GM18499 (cell line): ENCODE measurements around the gene NFE2L1.
"Not testable (repeated sequence)": the region's sequence is repeated elsewhere in the genome, so short reads cannot be mapped to it uniquely, and the experiment has no call there.

Source experiments
- ATAC-seq: cut with Tn5 transposase; IDR thresholded peaks from one replicate; pipeline ENCODE4 v1.9.1; 2021; ENCODE audit warnings: moderate number of reproducible peaks; ENCODE audit not compliant: insufficient read depth, unreplicated experiment

Gene NFE2L1

GRCh38 chr17:48064638-48065037 is 16.5 kb downstream of the NFE2L1 start:
- no peak for ATAC-seq

GRCh38 chr17:48066192-48066591 is 18.0 kb downstream of the NFE2L1 start:
- no peak for ATAC-seq

GRCh38 chr17:48066656-48067055 is 18.5 kb downstream of the NFE2L1 start:
- no peak for ATAC-seq

GRCh38 chr17:48067245-48067644 is 19.1 kb downstream of the NFE2L1 start:
- no peak for ATAC-seq

- not testable (repeated sequence) for ATAC-seq
Measured at GRCh38 chr17:48067808-48068207, 19.6 kb downstream of the NFE2L1 start.

- no peak for ATAC-seq
Measured at GRCh38 chr17:48068491-48068961, 20.4 kb downstream of the NFE2L1 start.

GRCh38 chr17:48070195-48070594 is 22.0 kb downstream of the NFE2L1 start:
- ATAC-seq = no peak

- ATAC-seq = no peak
Measured at GRCh38 chr17:48071654-48072053, 23.5 kb downstream of the NFE2L1 start.

- ATAC-seq = not testable (repeated sequence)
Measured at GRCh38 chr17:48072811-48073210, 24.7 kb downstream of the NFE2L1 start.

- ATAC-seq = not testable (repeated sequence)
Measured at GRCh38 chr17:48073566-48074094, 25.5 kb downstream of the NFE2L1 start.

GRCh38 chr17:48074322-48075081 is 26.3 kb downstream of the NFE2L1 start:
- no peak for ATAC-seq

GRCh38 chr17:48077152-48077551 is 29.0 kb downstream of the NFE2L1 start:
- not testable (repeated sequence) for ATAC-seq

- no peak for ATAC-seq
Measured at GRCh38 chr17:48081858-48082257, 33.7 kb downstream of the NFE2L1 start.

- no peak for ATAC-seq
Measured at GRCh38 chr17:48084932-48085331, 36.8 kb downstream of the NFE2L1 start.

- no peak for ATAC-seq
Measured at GRCh38 chr17:48093341-48094045, 45.3 kb downstream of the NFE2L1 start.

GRCh38 chr17:48095611-48096010 is 47.5 kb downstream of the NFE2L1 start:
- ATAC-seq = no peak

GRCh38 chr17:48100160-48100559 is 52.0 kb downstream of the NFE2L1 start:
- no peak for ATAC-seq

GRCh38 chr17:48100591-48101011 is 52.4 kb downstream of the NFE2L1 start:
- ATAC-seq = no peak

- ATAC-seq = peak; percentile 66
Measured at GRCh38 chr17:48101012-48101720, 53.0 kb downstream of the NFE2L1 start, which contains the start of gene CBX1. CBX1 (minus strand) TSS chr17:48101478; CDS start chr17:48077004, 24,474 bp downstream.

- ATAC-seq = no peak
Measured at GRCh38 chr17:48102043-48102750, 54.0 kb downstream of the NFE2L1 start.
